ENCODE measurements around the gene GIGYF1. TPM values are rescaled to one million over a fixed set of nuclear protein-coding genes. Genes with fewer than 3 reads are reported as not detected.
A peak's percentile ranks its signal among the peaks of the same experiment; 100 is the strongest.

GIGYF1 gene
- total and polyA plus RNA-seq, 2 of the 13 experiments (the other 11 are each of a cell fraction or from before 2014, with no cell fraction given) = 7.6 to 16.1 TPM

GRCh38 chr7:100665168-100665726 is 28.8 kb downstream of the GIGYF1 start:
- Histone ChIP-seq H3K27me3 (ENCODE audit: control insufficient read depth in 1 of 2, insufficient read depth in 2 of 2, low read length in 2 of 2) (no peaks in the 10 kb centered on the region; a peak in 2 of 5 replicates), H3K9ac (ENCODE audit: insufficient read depth, low read depth, low read length) (no peak overlapping the region), H3K79me2 (ENCODE audit: insufficient read depth, low read length) (no peaks in the 10 kb centered on the region), H3K9me3 (ENCODE audit: low read length) (no peaks in the 10 kb centered on the region), H3K4me2 (ENCODE audit: low read depth, low read length) (no peak overlapping the region), H3K27ac (ENCODE audit: extremely low read length, insufficient read depth, low read length) (no peak overlapping the region), H3K4me3 (replicated peaks in 1 of 3; ENCODE audit: insufficient read depth in 1 of 3, low read depth in 2 of 3, low read length in 3 of 3) (no peak overlapping the region), H4K20me1 (ENCODE audit: insufficient read depth, low read length) (no peaks in the 10 kb centered on the region), H2AFZ (ENCODE audit: low read length) (no peak overlapping the region), H3K36me3 (replicated peaks in 1 of 2; ENCODE audit: control insufficient read depth in 1 of 2, insufficient read depth in 2 of 2, low read length in 2 of 2) (no peaks in the 10 kb centered on the region), H3K4me1 (ENCODE audit: insufficient read depth, low read length) (no peaks in the 10 kb centered on the region)
- POLR2A ChIA-PET = no interaction called here
- FAIRE-seq (no peak), ATAC-seq (no peak), DNase-seq (ENCODE audit: low spot score) (no peak)
- 80% methylated on average over 5 of the region's 5 CpGs for WGBS (ENCODE audit: low lambda C conversion rate)
- in situ Hi-C loops (cut with HindIII; ENCODE audit: extremely low pct_ligation_motif_present, low pct_unique_long_range_greater_than_20kb) = no loop called here
- no TSS peak for BruUV-seq (replicated peaks)
- TF ChIP-seq ZNF34 (CRISPR knock-in tag; IDR thresholded peaks at IDR 0.05; ENCODE audit: borderline replicate concordance) (no peak), HMGXB3 (CRISPR knock-in tag; IDR thresholded peaks at IDR 0.05; ENCODE audit: borderline replicate concordance) (no peak), PAXIP1 (CRISPR knock-in tag; conservative IDR thresholded peaks at IDR 0.05) (no peak), RNF219 (CRISPR knock-in tag; IDR thresholded peaks at IDR 0.05) (no peak), ZNF513 (CRISPR knock-in tag; conservative IDR thresholded peaks at IDR 0.05) (no peak), ZNF12 (CRISPR knock-in tag; IDR thresholded peaks at IDR 0.05) (peak; percentile 58; the same call in 1 of the 2 replicates), ZNF839 (CRISPR knock-in tag; IDR thresholded peaks at IDR 0.05; ENCODE audit: borderline replicate concordance) (no peak)
- CTCF ChIA-PET (ENCODE audit: low intra/inter-chr PET ratio, low total read pairs) = no interaction called here
- intact Hi-C loops (cut with micrococcal nuclease; ENCODE audit: unreplicated experiment) = no loop called here

Data from HepG2 (cell line).